ENCODE data around the gene TRMU. TPM values are rescaled to one million over a fixed set of nuclear protein-coding genes. Genes with fewer than 3 reads are reported as not detected.

TRMU gene
- total RNA-seq, 1 experiment from 2014 or later, result 73.9 TPM

DNA sequence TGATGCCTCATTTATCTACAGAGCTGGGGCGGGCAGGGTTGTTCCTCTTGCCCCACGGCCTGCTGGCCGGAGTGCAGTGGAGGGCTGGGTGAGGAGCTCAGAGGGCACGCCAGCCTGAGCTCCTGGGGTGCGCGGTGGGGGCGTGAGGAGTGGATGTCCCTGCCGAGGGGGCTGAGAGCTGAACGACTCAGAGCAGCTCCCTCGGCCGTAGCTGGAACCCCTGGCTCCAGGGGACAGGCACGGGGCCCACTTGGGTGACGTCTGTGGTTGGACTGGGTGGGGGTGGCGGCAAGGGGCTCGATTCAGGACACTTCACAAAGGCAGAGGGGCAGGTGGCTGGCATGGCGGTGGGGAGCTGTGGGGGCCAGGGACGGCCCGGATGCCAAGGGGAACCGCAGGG is 62.4 kb downstream of the TRMU start:
- Mint-ChIP-seq H3K4me3 (ENCODE audit: unreplicated experiment) (no peak overlapping the region), H3K36me3 (ENCODE audit: insufficient read depth, unreplicated experiment) (no peaks in the 10 kb centered on the region), H3K27ac (ENCODE audit: unreplicated experiment) (no peak overlapping the region), H3K27me3 (ENCODE audit: insufficient read depth, unreplicated experiment) (no peaks in the 10 kb centered on the region), H3K9me3 (ENCODE audit: unreplicated experiment) (no peaks in the 10 kb centered on the region), H3K4me1 (ENCODE audit: low read depth, unreplicated experiment) (no peaks in the 10 kb centered on the region)
- H3K4me3 ChIP-seq (ENCODE audit: low read depth, low read length), result no peak overlapping the region
- no peak for DNase-seq
- intact Hi-C loops (cut with micrococcal nuclease; ENCODE audit: unreplicated experiment), result no loop called here
- H3K4me1 ChIP-seq, result no peaks in the 10 kb centered on the region
- no peaks in the 10 kb centered on the region for H3K27me3 ChIP-seq (replicated peaks; ENCODE audit: control insufficient read depth, insufficient read depth, low read length)
- H3K36me3 ChIP-seq (ENCODE audit: control insufficient read depth, insufficient read depth, low read length), result no peaks in the 10 kb centered on the region
- ChIA-PET POLR2A (no interaction called here), CTCF (no interaction called here)
- H3K9me3 ChIP-seq, result no peaks in the 10 kb centered on the region
- TF ChIP-seq CTCF (IDR thresholded peaks at IDR 0.05; ENCODE audit: insufficient read depth in 1 of 2, low read depth in 1 of 2, low read length in 1 of 2, severe bottlenecking in 1 of 2, unreplicated experiment in 1 of 2), result no peak
- no TSS peak for BruUV-seq (replicated peaks)

DNA sequence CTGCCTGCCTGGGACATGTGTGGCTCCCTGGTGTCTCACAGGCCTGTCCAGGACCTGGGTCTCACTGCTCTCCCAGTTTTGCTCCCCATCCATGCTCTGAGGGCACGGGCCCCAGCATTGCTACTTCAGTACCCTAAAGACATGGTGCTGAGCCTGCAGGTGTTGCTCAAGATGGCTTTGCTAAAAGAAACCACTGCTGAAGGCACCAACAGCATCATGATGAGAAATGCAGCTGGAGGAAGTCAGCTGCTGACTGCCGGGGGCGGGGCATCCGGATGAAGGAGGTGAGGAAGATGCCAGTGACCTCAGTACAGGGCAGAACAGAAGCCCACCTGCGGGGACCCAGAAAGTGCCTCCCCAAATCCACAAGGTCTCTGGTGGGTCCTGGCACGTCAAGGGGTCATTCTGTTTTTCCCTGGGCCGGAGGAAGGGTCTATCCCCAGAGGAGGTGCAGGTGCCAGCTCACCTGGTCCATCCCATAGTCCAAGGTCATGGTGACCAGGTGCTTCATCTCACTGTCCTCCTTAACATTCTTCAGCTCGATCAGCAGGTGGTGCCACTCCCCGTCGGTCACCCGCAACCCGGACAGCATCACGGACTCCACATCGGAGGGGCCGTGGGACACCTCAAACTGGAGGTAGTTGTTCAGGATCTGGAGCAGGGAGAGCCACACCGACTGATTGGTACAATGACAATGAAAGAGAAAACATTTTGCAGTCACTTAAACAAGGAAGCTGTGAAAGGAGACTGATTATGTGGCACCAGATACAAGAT is 63.9 kb downstream of the TRMU start:
- H3K4me3 ChIP-seq (ENCODE audit: low read depth, low read length), result no peak overlapping the region
- no TSS peak for BruUV-seq (replicated peaks)
- ChIA-PET CTCF (interaction anchor here (1.1 to 1.5 kb wide), 2 partner anchors 32 to 148 kb away, joined by 3 to 4 read pairs; no protein-coding TSS in a partner anchor), POLR2A (no interaction called here)
- H3K36me3 ChIP-seq (ENCODE audit: control insufficient read depth, insufficient read depth, low read length), result no peaks in the 10 kb centered on the region
- H3K27me3 ChIP-seq (replicated peaks; ENCODE audit: control insufficient read depth, insufficient read depth, low read length), result no peaks in the 10 kb centered on the region
- Mint-ChIP-seq H3K36me3 (ENCODE audit: insufficient read depth, unreplicated experiment) (no peaks in the 10 kb centered on the region), H3K4me1 (ENCODE audit: low read depth, unreplicated experiment) (no peaks in the 10 kb centered on the region), H3K27ac (ENCODE audit: unreplicated experiment) (no peak overlapping the region), H3K4me3 (ENCODE audit: unreplicated experiment) (no peak overlapping the region), H3K27me3 (ENCODE audit: insufficient read depth, unreplicated experiment) (no peaks in the 10 kb centered on the region), H3K9me3 (ENCODE audit: unreplicated experiment) (no peaks in the 10 kb centered on the region)
- DNase-seq, result no peak
- no peak for TF ChIP-seq CTCF (IDR thresholded peaks at IDR 0.05; ENCODE audit: insufficient read depth in 1 of 2, low read depth in 1 of 2, low read length in 1 of 2, severe bottlenecking in 1 of 2, unreplicated experiment in 1 of 2)
- H3K9me3 ChIP-seq, result no peaks in the 10 kb centered on the region
- H3K4me1 ChIP-seq, result no peaks in the 10 kb centered on the region
- intact Hi-C loops (cut with micrococcal nuclease; ENCODE audit: unreplicated experiment), result no loop called here

DNA sequence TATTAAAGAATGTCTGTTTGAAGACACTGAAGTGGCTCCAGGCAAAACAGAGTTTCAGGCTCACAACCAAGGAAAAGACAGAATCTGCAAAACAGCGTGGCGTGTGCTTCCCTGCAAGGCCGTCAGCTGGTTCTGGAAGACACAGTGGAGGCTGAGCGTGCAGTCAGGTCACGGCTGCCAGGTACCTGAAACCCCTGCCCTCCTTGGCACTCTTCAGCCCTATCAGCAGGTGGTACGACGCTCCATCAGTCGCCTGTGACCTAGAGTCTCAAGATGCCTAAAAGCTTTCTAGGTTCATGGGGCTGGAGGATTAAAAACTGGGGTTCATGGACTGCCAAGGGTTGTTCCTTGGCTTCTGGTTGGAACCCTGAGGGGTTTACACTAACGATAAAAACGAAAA is 65.9 kb downstream of the TRMU start:
- no peaks in the 10 kb centered on the region for H3K9me3 Mint-ChIP-seq (ENCODE audit: unreplicated experiment)
- TF ChIP-seq CTCF (IDR thresholded peaks at IDR 0.05; ENCODE audit: insufficient read depth in 1 of 2, low read depth in 1 of 2, low read length in 1 of 2, severe bottlenecking in 1 of 2, unreplicated experiment in 1 of 2), result no peak
- DNase-seq, result no peak
- Histone ChIP-seq H3K4me1 (no peaks in the 10 kb centered on the region), H3K27me3 (replicated peaks; ENCODE audit: control insufficient read depth, insufficient read depth, low read length) (no peaks in the 10 kb centered on the region), H3K36me3 (ENCODE audit: control insufficient read depth, insufficient read depth, low read length) (no peaks in the 10 kb centered on the region), H3K9me3 (no peaks in the 10 kb centered on the region), H3K4me3 (ENCODE audit: low read depth, low read length) (no peak overlapping the region)
- H3K4me1 Mint-ChIP-seq (ENCODE audit: low read depth, unreplicated experiment), result no peaks in the 10 kb centered on the region
- no peak overlapping the region for H3K4me3 Mint-ChIP-seq (ENCODE audit: unreplicated experiment)
- ChIA-PET CTCF (no interaction called here), POLR2A (no interaction called here)
- BruUV-seq (replicated peaks), result no TSS peak
- H3K27ac Mint-ChIP-seq (ENCODE audit: unreplicated experiment), result no peak overlapping the region
- intact Hi-C loops (cut with micrococcal nuclease; ENCODE audit: unreplicated experiment), result no loop called here
- H3K36me3 Mint-ChIP-seq (ENCODE audit: insufficient read depth, unreplicated experiment), result no peaks in the 10 kb centered on the region
- no peaks in the 10 kb centered on the region for H3K27me3 Mint-ChIP-seq (ENCODE audit: insufficient read depth, unreplicated experiment)

Measured in Caco-2 (cell line).